Lower leg skin (tissue), 4 donors: ENCODE measurements around the gene CCDC47. TPM values are rescaled to one million over a fixed set of nuclear protein-coding genes. Genes with fewer than 3 reads are reported as not detected.

Experiments used
- DNase-seq, 2 donors: peaks; one replicate each; pipeline ENCODE4 v3.0.0-alpha.2; 2019; ENCODE audit warnings: low spot score in 2 of 2
- H3K4me3 ChIP-seq: fragments of 200-600 bp; sonication (generic); 2 replicates; pipeline ENCODE4 v1.5.1; 2017; ENCODE audit warnings: mild to moderate bottlenecking, low read depth; ENCODE audit not compliant: poor library complexity, severe bottlenecking
- POLR2A ChIP-seq, 2 donors: fragments of 450-650 bp; IDR thresholded peaks; one replicate each; pipeline ENCODE4 v1.6.1; 2016 to 2017; ENCODE audit warnings: antibody characterized with exemption in 2 of 2, mild to moderate bottlenecking in 1 of 2, moderate library complexity in 1 of 2
- WGBS, 2 donors: methylation state at CpG; one replicate each; pipeline ENCODE4 v1.1.5; 2018; 5-methylcytosine and 5-hydroxymethylcytosine counted together
- intact Hi-C: fragments of 100-400 bp; cut with DNase I; formaldehyde crosslinking; loops from one replicate; pipeline ENCODE4 v1.15.0; 2023; ENCODE audit warnings: low total_unique reads
- total RNA-seq, 4 donors: library from RNA; depleted of rRNA; stranded (reverse); fragments of >200 nt; gene quantifications; one replicate each; pipeline ENCODE4 v1.1.0, GENCODE V29; 2016
- TF ChIP-seq, protein P1 (sequence below), 3 donors: fragments of 450-650 bp; IDR thresholded peaks; one replicate each; pipeline ENCODE4 v1.5.1; 2016; ENCODE audit warnings: antibody characterized with exemption in 3 of 3, mild to moderate bottlenecking in 3 of 3, moderate library complexity in 2 of 3

CCDC47 gene
- total RNA-seq, 4 donors from 2014 or later: 48.7 to 71.9 (median 59.5) TPM

DNA sequence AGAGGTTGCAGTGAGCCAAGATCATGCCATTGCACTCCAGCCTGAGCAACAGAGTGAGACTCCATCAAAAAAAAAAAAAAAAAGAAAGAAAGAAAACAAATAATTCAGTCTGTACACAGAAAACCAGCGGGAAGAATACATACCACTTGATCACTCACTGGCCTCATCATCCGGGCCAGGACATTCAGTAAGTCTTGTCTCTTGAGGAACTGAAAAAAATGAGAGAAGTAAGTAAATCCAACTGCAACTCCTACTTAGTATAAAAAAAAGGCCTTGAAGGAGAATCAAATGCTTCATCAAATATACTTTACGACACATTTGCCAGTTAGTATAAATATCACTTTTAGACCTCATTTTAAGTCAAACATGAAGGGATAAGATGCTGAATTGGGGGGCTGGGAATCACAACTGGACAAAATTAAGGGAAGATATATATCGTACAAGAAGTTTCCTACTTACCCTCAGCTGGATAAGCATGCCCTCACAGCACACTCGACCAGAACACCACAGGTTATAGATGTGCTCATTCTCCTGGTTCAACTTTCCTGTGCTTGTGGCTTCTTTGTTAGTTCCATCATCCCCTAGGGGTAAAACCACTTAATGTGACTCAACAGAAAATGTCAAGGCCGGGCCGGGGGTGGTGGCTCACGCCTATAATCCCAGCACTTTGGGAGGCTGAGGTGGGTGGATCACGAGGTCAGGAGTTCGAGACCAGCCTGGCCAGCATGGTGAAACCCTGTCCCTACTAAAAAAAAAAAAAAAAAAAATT lies 12.4 kb downstream of the CCDC47 start:
- intact Hi-C loops: no loop called here
- H3K4me3 ChIP-seq: no peak overlapping the region
- TF ChIP-seq, protein P1, sequence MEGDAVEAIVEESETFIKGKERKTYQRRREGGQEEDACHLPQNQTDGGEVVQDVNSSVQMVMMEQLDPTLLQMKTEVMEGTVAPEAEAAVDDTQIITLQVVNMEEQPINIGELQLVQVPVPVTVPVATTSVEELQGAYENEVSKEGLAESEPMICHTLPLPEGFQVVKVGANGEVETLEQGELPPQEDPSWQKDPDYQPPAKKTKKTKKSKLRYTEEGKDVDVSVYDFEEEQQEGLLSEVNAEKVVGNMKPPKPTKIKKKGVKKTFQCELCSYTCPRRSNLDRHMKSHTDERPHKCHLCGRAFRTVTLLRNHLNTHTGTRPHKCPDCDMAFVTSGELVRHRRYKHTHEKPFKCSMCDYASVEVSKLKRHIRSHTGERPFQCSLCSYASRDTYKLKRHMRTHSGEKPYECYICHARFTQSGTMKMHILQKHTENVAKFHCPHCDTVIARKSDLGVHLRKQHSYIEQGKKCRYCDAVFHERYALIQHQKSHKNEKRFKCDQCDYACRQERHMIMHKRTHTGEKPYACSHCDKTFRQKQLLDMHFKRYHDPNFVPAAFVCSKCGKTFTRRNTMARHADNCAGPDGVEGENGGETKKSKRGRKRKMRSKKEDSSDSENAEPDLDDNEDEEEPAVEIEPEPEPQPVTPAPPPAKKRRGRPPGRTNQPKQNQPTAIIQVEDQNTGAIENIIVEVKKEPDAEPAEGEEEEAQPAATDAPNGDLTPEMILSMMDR (IDR thresholded peaks at IDR 0.05): no peak
- TF ChIP-seq POLR2A (IDR thresholded peaks at IDR 0.05): no peak
- DNase-seq: no peak
- 83% methylated on average over 10 of the region's 10 CpGs for WGBS, 2 donors

DNA sequence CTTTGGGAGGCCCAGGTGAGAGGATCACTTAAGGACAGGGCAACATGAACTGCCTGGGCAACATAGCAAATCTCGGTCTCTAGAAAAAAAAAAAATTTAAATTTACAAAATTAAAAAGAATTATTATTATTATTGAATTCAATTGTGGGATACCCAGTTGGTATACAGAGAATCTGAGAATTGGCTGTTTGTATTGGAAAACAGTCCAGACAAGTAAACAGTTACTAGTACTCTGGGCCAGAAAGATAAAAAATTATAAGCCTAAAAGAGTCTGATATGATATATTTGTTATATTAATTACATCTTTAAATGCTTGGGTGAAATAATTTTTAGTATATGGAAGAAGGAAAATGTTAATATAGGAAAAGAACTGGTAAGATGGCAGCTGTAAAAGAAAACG lies 15.0 kb downstream of the CCDC47 start:
- no peak overlapping the region for H3K4me3 ChIP-seq
- intact Hi-C loops: no loop called here
- TF ChIP-seq POLR2A (IDR thresholded peaks at IDR 0.05): no peak
- TF ChIP-seq, protein P1 (IDR thresholded peaks at IDR 0.05): no peak
- no peak for DNase-seq
- WGBS, 2 donors: 82 to 87% methylated on average over 2 of the region's 2 CpGs

DNA sequence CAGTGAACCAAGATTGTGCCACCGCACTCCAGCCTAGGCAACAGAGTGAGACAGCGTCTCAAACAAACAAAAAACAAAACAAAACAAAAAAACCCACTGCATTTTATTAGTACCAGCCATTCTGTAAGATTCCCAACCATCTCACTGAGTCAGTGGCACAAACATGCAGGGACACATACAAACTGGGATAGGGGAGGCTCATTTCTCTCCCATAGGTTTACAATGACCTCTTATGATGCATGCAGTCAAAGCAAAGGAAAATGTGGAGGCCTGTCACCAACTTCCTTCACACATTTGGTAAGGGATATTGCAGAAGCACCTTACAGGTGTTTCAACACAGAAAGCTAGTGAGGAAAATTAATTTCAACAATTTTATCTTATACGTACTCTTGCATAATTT lies 19.4 kb downstream of the CCDC47 start:
- DNase-seq: no peak
- TF ChIP-seq, protein P1 (IDR thresholded peaks at IDR 0.05): no peak
- no peak for TF ChIP-seq POLR2A (IDR thresholded peaks at IDR 0.05)
- intact Hi-C loops: no loop called here
- no peak overlapping the region for H3K4me3 ChIP-seq
- 96 to 98% methylated on average over 3 of the region's 3 CpGs for WGBS, 2 donors

DNA sequence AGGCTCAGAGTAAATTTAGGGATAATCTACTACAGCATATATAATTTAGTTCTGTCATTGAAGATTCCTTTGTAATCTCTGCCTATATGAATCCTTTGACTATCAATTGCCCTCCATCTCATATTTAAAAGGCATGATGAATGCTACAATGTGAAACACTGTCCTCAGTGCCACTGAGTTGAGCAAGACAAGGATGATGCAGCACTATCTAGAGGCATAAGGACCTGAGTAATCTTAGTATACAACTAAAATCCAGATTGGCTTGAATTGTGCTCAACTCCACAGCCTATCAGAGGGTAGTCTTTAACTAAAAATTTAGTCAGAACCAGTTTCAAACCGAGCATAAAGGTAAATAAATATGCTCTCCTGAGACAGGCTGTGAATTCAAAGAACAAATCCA lies 20.2 kb downstream of the CCDC47 start:
- WGBS, 2 donors: 64 to 97% methylated on average over 1 of the region's 1 CpG
- DNase-seq: no peak
- no peak for TF ChIP-seq POLR2A (IDR thresholded peaks at IDR 0.05)
- TF ChIP-seq, protein P1 (IDR thresholded peaks at IDR 0.05): no peak
- H3K4me3 ChIP-seq: no peak overlapping the region
- intact Hi-C loops: no loop called here

DNA sequence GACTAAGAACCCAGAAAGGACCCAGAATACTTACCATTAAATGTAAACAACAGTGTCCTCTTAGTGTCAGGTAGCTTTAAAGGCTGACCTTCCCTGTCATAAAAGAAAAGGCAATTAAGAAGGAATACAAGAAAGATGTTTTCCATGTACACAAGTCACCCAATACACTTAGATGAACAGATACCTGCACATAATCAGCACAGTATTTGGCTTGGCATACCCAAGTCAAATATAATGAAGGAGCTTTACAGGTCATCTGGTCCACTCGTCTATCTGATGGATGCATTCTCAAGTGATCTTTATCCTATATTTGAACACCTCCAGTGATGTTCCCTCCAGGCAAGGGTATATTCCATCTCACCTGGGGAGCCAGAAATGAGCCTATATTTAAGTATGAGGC lies 20.7 kb downstream of the CCDC47 start:
- TF ChIP-seq, protein P1 (IDR thresholded peaks at IDR 0.05): no peak
- no peak for TF ChIP-seq POLR2A (IDR thresholded peaks at IDR 0.05)
- no peak for DNase-seq
- 85 to 86% methylated on average over 1 of the region's 1 CpG for WGBS, 2 donors
- intact Hi-C loops: no loop called here
- H3K4me3 ChIP-seq: no peak overlapping the region

DNA sequence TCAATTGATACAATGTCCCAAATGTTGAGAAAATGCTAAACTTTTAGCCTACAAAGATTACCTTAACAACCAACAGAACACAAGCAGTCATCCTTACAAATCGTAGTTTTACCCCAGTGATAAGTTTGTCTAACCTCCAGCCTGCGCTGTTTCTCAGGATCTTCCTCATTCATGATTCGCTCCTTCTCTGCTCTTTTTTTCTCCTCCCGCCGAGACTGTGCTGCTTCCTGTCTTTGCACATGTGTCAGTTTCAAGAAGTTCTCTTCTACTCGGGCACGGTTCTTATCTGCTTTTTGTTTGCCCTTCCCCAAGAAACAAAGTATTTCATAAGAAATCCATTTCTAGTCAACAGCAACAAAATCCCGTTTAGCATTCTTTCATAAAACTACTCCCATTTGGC lies 21.6 kb downstream of the CCDC47 start:
- WGBS, 2 donors: 70 to 78% methylated on average over 8 of the region's 8 CpGs
- no peak for DNase-seq
- no peak overlapping the region for H3K4me3 ChIP-seq
- intact Hi-C loops: no loop called here
- TF ChIP-seq POLR2A (IDR thresholded peaks at IDR 0.05): no peak
- TF ChIP-seq, protein P1 (IDR thresholded peaks at IDR 0.05): no peak
